GM12864 (cell line): ENCODE results near the gene MLPH.

Source experiments
- DNase-seq: peaks from one replicate; pipeline ENCODE4 v3.0.0-alpha.2; 2011; ENCODE audit warnings: low read depth
- H3K4me3 ChIP-seq: 2 replicates; pipeline ENCODE4 v1.5.1; 2011; ENCODE audit warnings: mild to moderate bottlenecking, low read depth, low read length, control low read depth
- CTCF ChIP-seq: IDR thresholded peaks from 2 replicates; pipeline ENCODE4 v1.5.1; 2011; ENCODE audit warnings: low read depth, mild to moderate bottlenecking, moderate library complexity, low read length, control low read depth, inconsistent platforms; ENCODE audit errors: missing control alignments

Gene MLPH

GRCh38 chr2:237505188-237505939 lies 18.3 kb downstream of the MLPH start:
- no peak overlapping the region for H3K4me3 ChIP-seq
- no peak for TF ChIP-seq CTCF
- DNase-seq = no peak

- DNase-seq = no peak
These were observed 20.5 kb downstream of the MLPH start for GRCh38 chr2:237507512-237507911.

GRCh38 chr2:237508361-237508760 lies 21.3 kb downstream of the MLPH start:
- no peak for DNase-seq
- no peak overlapping the region for H3K4me3 ChIP-seq
- TF ChIP-seq CTCF = no peak

More at GRCh38 chr2:237507512-237507911, 20.5 kb downstream of the MLPH start:
- no peak for TF ChIP-seq CTCF
- H3K4me3 ChIP-seq = no peak overlapping the region

- no peak for TF ChIP-seq CTCF
These were observed 22.1 kb downstream of the MLPH start for GRCh38 chr2:237509151-237509550.

GRCh38 chr2:237509905-237510304 lies 22.9 kb downstream of the MLPH start:
- no peak for DNase-seq
- no peak overlapping the region for H3K4me3 ChIP-seq
- TF ChIP-seq CTCF = no peak

More at GRCh38 chr2:237509151-237509550, 22.1 kb downstream of the MLPH start:
- no peak for DNase-seq
- no peak overlapping the region for H3K4me3 ChIP-seq

- TF ChIP-seq CTCF = no peak
- H3K4me3 ChIP-seq = no peak overlapping the region
- DNase-seq = no peak
These were observed 23.6 kb downstream of the MLPH start for GRCh38 chr2:237510502-237511217.
